SK-N-SH (cell line): ENCODE results near the gene ST3GAL2.

ENCODE experiments used
- JUND ChIP-seq: IDR thresholded peaks from 2 replicates; pipeline ENCODE4 v1.4.0; 2012
- MXI1 ChIP-seq: IDR thresholded peaks from 2 replicates; pipeline ENCODE4 v1.6.1; 2012; ENCODE audit warnings: mild to moderate bottlenecking, low read depth, low read length, improper control_type of control experiment
- PBX3 ChIP-seq: IDR thresholded peaks from 2 replicates; pipeline ENCODE4; 2012
- TCF12 ChIP-seq: IDR thresholded peaks from 2 replicates; pipeline ENCODE4 v1.4.0; 2012
- TF ChIP-seq, protein P1 (sequence below): fragments of 200-600 bp; sonication (generic); IDR thresholded peaks from 2 replicates; pipeline ENCODE4 v1.6.1; 2017; ENCODE audit warnings: antibody characterized with exemption, mild to moderate bottlenecking, moderate library complexity
- TF ChIP-seq, protein P2 (sequence below): IDR thresholded peaks from 2 replicates; pipeline ENCODE4 v1.4.0; 2012; ENCODE audit warnings: low read depth, borderline replicate concordance

GRCh38 chr16:70370924-70371323 lies 68.0 kb downstream of the ST3GAL2 start:
- TF ChIP-seq PBX3 (no peak), TCF12 (no peak), JUND (no peak), MXI1 (no peak)
- TF ChIP-seq, protein P1, sequence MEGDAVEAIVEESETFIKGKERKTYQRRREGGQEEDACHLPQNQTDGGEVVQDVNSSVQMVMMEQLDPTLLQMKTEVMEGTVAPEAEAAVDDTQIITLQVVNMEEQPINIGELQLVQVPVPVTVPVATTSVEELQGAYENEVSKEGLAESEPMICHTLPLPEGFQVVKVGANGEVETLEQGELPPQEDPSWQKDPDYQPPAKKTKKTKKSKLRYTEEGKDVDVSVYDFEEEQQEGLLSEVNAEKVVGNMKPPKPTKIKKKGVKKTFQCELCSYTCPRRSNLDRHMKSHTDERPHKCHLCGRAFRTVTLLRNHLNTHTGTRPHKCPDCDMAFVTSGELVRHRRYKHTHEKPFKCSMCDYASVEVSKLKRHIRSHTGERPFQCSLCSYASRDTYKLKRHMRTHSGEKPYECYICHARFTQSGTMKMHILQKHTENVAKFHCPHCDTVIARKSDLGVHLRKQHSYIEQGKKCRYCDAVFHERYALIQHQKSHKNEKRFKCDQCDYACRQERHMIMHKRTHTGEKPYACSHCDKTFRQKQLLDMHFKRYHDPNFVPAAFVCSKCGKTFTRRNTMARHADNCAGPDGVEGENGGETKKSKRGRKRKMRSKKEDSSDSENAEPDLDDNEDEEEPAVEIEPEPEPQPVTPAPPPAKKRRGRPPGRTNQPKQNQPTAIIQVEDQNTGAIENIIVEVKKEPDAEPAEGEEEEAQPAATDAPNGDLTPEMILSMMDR: no peak
- TF ChIP-seq, protein P2, sequence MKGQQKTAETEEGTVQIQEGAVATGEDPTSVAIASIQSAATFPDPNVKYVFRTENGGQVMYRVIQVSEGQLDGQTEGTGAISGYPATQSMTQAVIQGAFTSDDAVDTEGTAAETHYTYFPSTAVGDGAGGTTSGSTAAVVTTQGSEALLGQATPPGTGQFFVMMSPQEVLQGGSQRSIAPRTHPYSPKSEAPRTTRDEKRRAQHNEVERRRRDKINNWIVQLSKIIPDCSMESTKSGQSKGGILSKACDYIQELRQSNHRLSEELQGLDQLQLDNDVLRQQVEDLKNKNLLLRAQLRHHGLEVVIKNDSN: no peak
